ENCODE data around the gene COPS3. TPM values are rescaled to one million over a fixed set of nuclear protein-coding genes. Genes with fewer than 3 reads are reported as not detected.

The COPS3 gene
- total and polyA plus RNA-seq, 2 of the 8 experiments (the other 6 are each of a cell fraction or from before 2014, with no cell fraction given), result 82.9 to 110 TPM

DNA sequence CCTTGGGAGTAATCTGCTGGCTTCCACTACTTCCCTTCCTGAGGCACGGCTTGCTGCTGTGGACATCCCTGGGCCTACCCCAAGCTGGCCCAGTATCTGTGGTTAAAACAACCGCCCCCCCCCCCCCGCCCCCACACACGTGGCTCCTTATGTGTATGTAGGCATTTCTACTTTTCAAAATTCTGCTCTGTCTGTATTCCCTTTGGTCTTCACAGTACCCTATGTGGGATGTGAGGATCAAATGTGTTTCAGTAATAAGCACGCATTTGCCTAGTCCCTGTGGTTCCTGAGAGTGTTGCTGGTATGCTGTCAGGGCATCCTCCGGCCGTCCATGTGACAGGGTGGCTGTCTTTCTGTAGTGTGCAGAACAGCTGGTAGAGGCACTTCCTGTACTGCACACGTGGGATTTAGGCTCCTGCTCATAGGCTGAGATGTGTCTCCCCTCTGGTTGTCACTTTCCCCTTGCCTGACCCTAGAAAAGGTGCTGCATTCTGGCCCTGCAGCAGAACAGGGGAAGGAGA, 24.3 kb upstream of the COPS3 start:
- Histone ChIP-seq H3K14ac (ENCODE audit: insufficient read length) (no peak overlapping the region), H3K4me3 (ENCODE audit: extremely low read depth in 1 of 4, insufficient read depth in 2 of 4, low read depth in 3 of 4, low read length in 4 of 4) (no peak overlapping the region), H2BK20ac (ENCODE audit: low read length) (no peak overlapping the region), H4K91ac (replicated peaks; ENCODE audit: insufficient read length, low read length) (no peak overlapping the region), H3K56ac (replicated peaks; ENCODE audit: insufficient read length, low read depth, low read length) (no peak overlapping the region), H3K36me3 (ENCODE audit: control insufficient read depth in 2 of 4, insufficient read depth in 4 of 4, low read length in 3 of 4) (no peaks in the 10 kb centered on the region), H3K4ac (replicated peaks; ENCODE audit: insufficient read length, low read depth, low read length) (peak overlapping the region; percentile 85), H2BK15ac (ENCODE audit: low read length) (no peak overlapping the region; the same call in 1 of the 2 replicates), H3K23me2 (ENCODE audit: low read depth, low read length) (peaks cover 11% of the 10 kb centered on the region), H3K27ac (ENCODE audit: low read depth, low read length) (no peak overlapping the region), H3K79me1 (ENCODE audit: low read depth, low read length) (no peaks in the 10 kb centered on the region), H2AK5ac (ENCODE audit: low read depth, low read length) (no peak overlapping the region), H3K27me3 (replicated peaks in 1 of 4; ENCODE audit: control insufficient read depth in 3 of 4, extremely low read depth in 1 of 4, insufficient read depth in 3 of 4, low read length in 3 of 4) (peaks cover 0 to 10% (median 8%) of the 10 kb centered on the region in 4 experiments; a peak in 5 of 7 replicates), H3K9ac (replicated peaks in 1 of 4; ENCODE audit: extremely low read depth in 1 of 4, low read depth in 3 of 4, low read length in 3 of 4) (no peak overlapping the region), H3K79me2 (ENCODE audit: control insufficient read depth in 1 of 2, insufficient read depth in 2 of 2, low read length in 2 of 2) (no peaks in the 10 kb centered on the region), H3K23ac (ENCODE audit: insufficient read length) (no peak overlapping the region), H3K4me1 (replicated peaks in 1 of 4; ENCODE audit: control insufficient read depth in 3 of 4, insufficient read depth in 4 of 4, low read length in 3 of 4) (peaks cover 0 to 6% (median under 1%) of the 10 kb centered on the region in 4 experiments; a peak in 3 of 7 replicates), H4K8ac (ENCODE audit: extremely low read depth, insufficient read depth, low read length) (no peak overlapping the region), H2BK120ac (replicated peaks; ENCODE audit: low read depth, low read length) (no peak overlapping the region), H4K20me1 (replicated peaks in 1 of 2; ENCODE audit: control insufficient read depth in 1 of 2, insufficient read depth in 2 of 2, low read length in 2 of 2) (no peaks in the 10 kb centered on the region), H3K9me3 (ENCODE audit: insufficient read depth in 2 of 2, low read depth in 1 of 2, low read length in 1 of 2) (no peaks in the 10 kb centered on the region), H4K5ac (ENCODE audit: insufficient read length, low read depth, low read length) (no peak overlapping the region), H3K18ac (ENCODE audit: extremely low read depth, low read length) (no peak overlapping the region), H2BK12ac (ENCODE audit: low read depth, low read length) (no peak overlapping the region), H3K4me2 (ENCODE audit: insufficient read depth in 1 of 2, low read depth in 2 of 2, low read length in 2 of 2) (no peak overlapping the region; a peak in 1 of 4 replicates), H2AFZ (ENCODE audit: low read length) (no peak overlapping the region), H2BK5ac (ENCODE audit: low read depth, low read length) (no peak overlapping the region)
- ChIA-PET POLR2A (ENCODE audit: partially characterized antibody) (interaction anchor here (0.5 to 1.3 kb wide), 2 partner anchors 25 to 110 kb away, joined by 3 to 6 read pairs; partner anchors contain the start of gene COPS3), CTCF (ENCODE audit: partially characterized antibody) (interaction anchor here (1.5 kb wide), 1 partner anchor 48 kb away, joined by 4 read pairs; no protein-coding TSS in a partner anchor)
- 77% methylated on average over 8 of the region's 8 CpGs; no CpG with 5 or more reads in 1 of the 2 experiments for WGBS, 2 experiments (ENCODE audit: extremely low coverage in 1 of 2, insufficient coverage in 1 of 2, insufficient read length in 1 of 2, insufficient replicate concordance in 2 of 2, low coverage in 1 of 2, low lambda C conversion rate in 2 of 2, missing lambda C conversion rate in 1 of 2)
- FAIRE-seq, result no peak
- DNase-seq (ENCODE audit: low read depth in 1 of 2, low spot score in 2 of 2), result no peak
- TF ChIP-seq RNF2 (IDR thresholded peaks at IDR 0.05; ENCODE audit: borderline replicate concordance, low read depth, low read length, missing control alignments, poor library complexity, severe bottlenecking), result no peak
